RWPE1 (cell line): ENCODE results near the gene ZNF45.

Source experiments
- CTCF ChIA-PET: fragments of 350-600 bp; sonication (Branson Sonifier 250); formaldehyde crosslinking; extraction: SDS; loops from one replicate; lab custom pipeline; 2021; lab: Yijun Ruan, JAX
- POLR2A ChIA-PET: fragments of 400-600 bp; formaldehyde crosslinking; extraction: SDS; loops from one replicate; lab custom pipeline; 2020; ENCODE audit warnings: antibody characterized with exemption; ENCODE audit not compliant: low non-redundant PET; lab: Yijun Ruan, JAX
- DNase-seq: peaks from one replicate; pipeline ENCODE4 v3.0.0; 2012; ENCODE audit warnings: low spot score
- H3K27ac ChIP-seq: fragments of 450-650 bp; 2 replicates; pipeline ENCODE4 v1.5.1; 2017
- CTCF ChIP-seq: fragments of 450-650 bp; conservative IDR thresholded peaks from 2 replicates; pipeline ENCODE4 v1.5.1; 2017; ENCODE audit warnings: low read depth, mild to moderate bottlenecking

ZNF45 gene

GRCh38 chr19:43914051-43914450 lies 21.0 kb downstream of the ZNF45 start:
- POLR2A ChIA-PET: no interaction called here
- CTCF ChIA-PET: interaction anchor here (0.7 kb wide), 1 partner anchor 129 kb away, joined by 3 read pairs; no protein-coding TSS in a partner anchor
- no peak for TF ChIP-seq CTCF
- no peak for DNase-seq
- H3K27ac ChIP-seq: no peak overlapping the region

- ChIA-PET POLR2A (no interaction called here), CTCF (interaction anchor here (0.6 kb wide), 1 partner anchor 65 kb away, joined by 4 read pairs; no protein-coding TSS in a partner anchor)
- TF ChIP-seq CTCF: no peak
- no peak for DNase-seq
- H3K27ac ChIP-seq: no peak overlapping the region
These were observed 21.7 kb downstream of the ZNF45 start for GRCh38 chr19:43913383-43913782.

GRCh38 chr19:43910884-43911283 lies 24.2 kb downstream of the ZNF45 start:
- CTCF ChIA-PET: no interaction called here
- POLR2A ChIA-PET: no interaction called here
- no peak overlapping the region for H3K27ac ChIP-seq
- TF ChIP-seq CTCF: no peak
- no peak for DNase-seq

- no peak for TF ChIP-seq CTCF
- DNase-seq: no peak
- CTCF ChIA-PET: no interaction called here
- no peak overlapping the region for H3K27ac ChIP-seq
- POLR2A ChIA-PET: no interaction called here
These were observed 26.4 kb downstream of the ZNF45 start for GRCh38 chr19:43908659-43909058.

- H3K27ac ChIP-seq: no peak overlapping the region
- POLR2A ChIA-PET: no interaction called here
- CTCF ChIA-PET: interaction anchor here (0.6 kb wide), 1 partner anchor 143 kb away, joined by 3 read pairs; no protein-coding TSS in a partner anchor
- TF ChIP-seq CTCF: no peak
- DNase-seq: no peak
These were observed 28.3 kb downstream of the ZNF45 start for GRCh38 chr19:43906774-43907173.

GRCh38 chr19:43905897-43906296 lies 29.2 kb downstream of the ZNF45 start:
- ChIA-PET POLR2A (no interaction called here), CTCF (no interaction called here)
- no peak for DNase-seq
- TF ChIP-seq CTCF: no peak
- H3K27ac ChIP-seq: no peak overlapping the region
